Right lobe of liver (tissue), 6 donors: ENCODE results near the gene DYRK1A. TPM values are rescaled to one million over a fixed set of nuclear protein-coding genes. Genes with fewer than 3 reads are reported as not detected.

Source experiments
- ATAC-seq, 4 donors: fragments of 200-7000 bp; cut with Tn5 transposase; one replicate each; pipeline ENCODE4 v1.9.1; 2020; ENCODE audit warnings: mild to moderate bottlenecking in 4 of 4, moderate library complexity in 4 of 4
- DNase-seq, 3 donors: peaks; one replicate each; pipeline ENCODE4 v3.0.0-alpha.2; 2020
- H3K27ac ChIP-seq, 3 donors: fragments of 200-600 bp; one replicate each; pipeline ENCODE4 v1.8.0; 2022
- H3K27me3 ChIP-seq, 2 donors: fragments of 200-600 bp; one replicate each; pipeline ENCODE4 v1.8.0; 2022
- H3K36me3 ChIP-seq, 4 donors: fragments of 200-600 bp; sonication (generic) in 1 of 4; one replicate each; pipeline versions ENCODE4 v1.5.1 to v1.8.0; 2017 to 2022; ENCODE audit warnings: control low read depth in 1 of 4
- H3K4me1 ChIP-seq, 4 donors: fragments of 200-600 bp; sonication (generic) in 1 of 4; one replicate each; pipeline versions ENCODE4 v1.5.1 to v1.8.0; 2017 to 2022; ENCODE audit warnings: control low read depth in 1 of 4
- H3K4me3 ChIP-seq, 3 donors: fragments of 200-600 bp; one replicate each; pipeline ENCODE4 v1.8.0; 2022
- H3K9me3 ChIP-seq, 4 donors: fragments of 200-600 bp; sonication (generic) in 1 of 4; one replicate each; pipeline versions ENCODE4 v1.5.1 to v1.8.0; 2017 to 2022; ENCODE audit warnings: control low read depth in 1 of 4
- POLR2A ChIP-seq: fragments of 450-650 bp; IDR thresholded peaks from one replicate; pipeline ENCODE4 v1.6.1; 2017; ENCODE audit warnings: antibody characterized with exemption, mild to moderate bottlenecking
- WGBS: methylation state at CpG from one replicate; pipeline ENCODE4 v1.1.6; 2018; ENCODE audit warnings: low coverage, low lambda C conversion rate; ENCODE audit not compliant: insufficient coverage; ENCODE audit errors: missing lambda C conversion rate; 5-methylcytosine and 5-hydroxymethylcytosine counted together
- intact Hi-C, 2 donors: fragments of 100-400 bp; cut with DNase I; formaldehyde crosslinking; loops; one replicate each; pipeline versions ENCODE4 v1.11.2 to v1.14.1; 2022
- total RNA-seq, 6 experiments: library from RNA; depleted of rRNA in 2 of 6; stranded (reverse); fragments of >200 nt in 2 of 6; fragmentation: NEBNext Ultra II Directional in 3 of 6; extraction: Animal tissue kit (Norgen Biotek cat#: 25700) in 3 of 6; gene quantifications; one replicate each; pipeline versions ENCODE4 v1.1.0 to v1.2.4, GENCODE V29; 2016 to 2023
- TF ChIP-seq, protein P1 (sequence below), 4 donors: fragments of 200-600 bp in 3 of 4; fragments of 450-650 bp in 1 of 4; IDR thresholded peaks; one replicate each; pipeline versions ENCODE4 v1.5.1 to v1.8.0; 2016 to 2022; ENCODE audit warnings: antibody characterized with exemption in 4 of 4, mild to moderate bottlenecking in 2 of 4
- donor health status: DM: no; HTN: yes; CAD: no.
- donor health status: DM: no; HTN: no; CAD: no.
- donor health status: DM: no; HTN: no; CAD: no.
- donor health status: DM: no; HTN: yes; CAD: no.
- donor health status: DM: no; HTN: yes; CAD: no.

The DYRK1A gene
- total RNA-seq, 6 experiments from 2014 or later: 20.6 to 32.5 (median 25.7) TPM

DNA sequence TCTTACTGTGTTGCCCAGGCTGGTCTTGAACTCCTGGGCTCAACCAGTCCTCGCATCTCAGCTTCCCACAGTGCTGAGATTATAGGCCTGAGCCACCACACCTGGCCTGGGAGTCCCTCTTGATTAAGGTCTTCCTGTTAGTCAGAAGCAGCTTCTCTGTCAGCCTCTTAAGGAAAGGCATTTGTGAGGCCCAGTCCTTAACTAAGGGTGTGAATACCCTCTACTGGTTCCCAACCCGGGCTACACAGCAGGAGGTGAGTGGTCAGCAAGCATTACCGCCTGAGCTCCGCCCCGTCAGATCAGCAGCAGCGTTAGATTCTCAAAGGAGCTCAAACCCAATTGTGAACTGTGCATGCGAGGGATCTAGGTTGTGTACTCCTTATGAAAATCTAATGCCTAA, 117.2 kb downstream of the DYRK1A start:
- H3K36me3 ChIP-seq: peaks cover 0 to 25% (median 8%) of the 10 kb centered on the region in 4 donors

DNA sequence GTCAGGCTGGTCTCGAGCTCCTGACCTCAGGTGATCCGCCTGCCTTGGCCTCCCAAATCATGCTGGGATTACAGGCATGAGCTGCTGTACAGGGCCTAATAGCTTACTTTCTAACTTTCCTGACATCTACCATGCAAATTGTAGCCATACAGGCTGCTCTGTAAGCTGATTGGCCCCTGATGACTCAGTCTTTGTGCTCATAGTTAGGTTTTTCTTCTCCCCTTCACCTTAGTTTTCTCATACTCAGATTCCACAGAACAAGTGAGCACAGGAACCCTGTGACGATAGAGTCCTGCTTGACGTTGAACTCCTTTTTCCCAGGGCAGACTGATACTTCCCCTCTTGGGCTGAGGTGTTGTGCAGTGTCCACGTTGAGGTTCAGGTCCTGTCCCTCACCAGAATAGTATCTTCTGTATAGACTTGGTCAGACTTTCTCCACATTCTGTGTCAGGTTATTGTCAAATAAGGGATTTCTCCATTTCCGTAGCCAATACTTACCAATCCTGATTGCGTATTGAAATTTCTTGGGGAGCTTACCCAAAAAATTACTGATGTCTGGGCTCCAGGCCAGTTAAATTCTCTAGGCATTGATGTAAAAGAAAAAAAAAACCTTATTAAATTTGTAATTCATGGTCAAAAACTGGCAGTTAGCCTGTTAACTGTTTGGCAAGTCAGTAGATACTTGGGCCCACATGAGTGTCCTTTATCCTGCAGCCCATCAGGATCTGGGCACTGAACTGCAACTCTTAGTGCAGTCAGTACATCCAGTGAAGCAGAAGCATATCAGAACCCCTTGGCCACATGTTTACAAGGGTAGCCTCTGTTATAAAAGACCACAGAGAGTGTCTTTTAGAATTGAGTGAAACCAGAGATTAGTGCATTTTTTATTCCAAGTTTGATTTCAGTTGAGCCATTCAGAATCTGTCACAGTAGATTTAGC, 118.2 kb downstream of the DYRK1A start:
- ATAC-seq: no peak
- no peaks in the 10 kb centered on the region for H3K9me3 ChIP-seq
- H3K27ac ChIP-seq: no peak overlapping the region
- intact Hi-C loops: no loop called here
- WGBS: 78% methylated on average over 5 of the region's 7 CpGs
- no peak for DNase-seq
- no peaks in the 10 kb centered on the region for H3K27me3 ChIP-seq
- TF ChIP-seq POLR2A: no peak
- TF ChIP-seq, protein P1, sequence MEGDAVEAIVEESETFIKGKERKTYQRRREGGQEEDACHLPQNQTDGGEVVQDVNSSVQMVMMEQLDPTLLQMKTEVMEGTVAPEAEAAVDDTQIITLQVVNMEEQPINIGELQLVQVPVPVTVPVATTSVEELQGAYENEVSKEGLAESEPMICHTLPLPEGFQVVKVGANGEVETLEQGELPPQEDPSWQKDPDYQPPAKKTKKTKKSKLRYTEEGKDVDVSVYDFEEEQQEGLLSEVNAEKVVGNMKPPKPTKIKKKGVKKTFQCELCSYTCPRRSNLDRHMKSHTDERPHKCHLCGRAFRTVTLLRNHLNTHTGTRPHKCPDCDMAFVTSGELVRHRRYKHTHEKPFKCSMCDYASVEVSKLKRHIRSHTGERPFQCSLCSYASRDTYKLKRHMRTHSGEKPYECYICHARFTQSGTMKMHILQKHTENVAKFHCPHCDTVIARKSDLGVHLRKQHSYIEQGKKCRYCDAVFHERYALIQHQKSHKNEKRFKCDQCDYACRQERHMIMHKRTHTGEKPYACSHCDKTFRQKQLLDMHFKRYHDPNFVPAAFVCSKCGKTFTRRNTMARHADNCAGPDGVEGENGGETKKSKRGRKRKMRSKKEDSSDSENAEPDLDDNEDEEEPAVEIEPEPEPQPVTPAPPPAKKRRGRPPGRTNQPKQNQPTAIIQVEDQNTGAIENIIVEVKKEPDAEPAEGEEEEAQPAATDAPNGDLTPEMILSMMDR (IDR thresholded peaks at IDR 0.05): no peak
- H3K4me1 ChIP-seq: no peaks in the 10 kb centered on the region
- H3K36me3 ChIP-seq: peaks cover 0 to 25% (median 8%) of the 10 kb centered on the region in 4 donors
- H3K4me3 ChIP-seq: no peak overlapping the region

More for the DNA sequence above, 117.2 kb downstream of the DYRK1A start:
- ATAC-seq (peak in 1 of 4 donors; percentile 23), DNase-seq (no peak)
- 100% methylated on average over 4 of the region's 7 CpGs for WGBS
- H3K4me1 ChIP-seq: peaks cover 0 to 4% (median 2%) of the 10 kb centered on the region in 4 donors
- no peaks in the 10 kb centered on the region for H3K27me3 ChIP-seq
- intact Hi-C loops: no loop called here
- no peak overlapping the region for H3K4me3 ChIP-seq
- no peak for TF ChIP-seq POLR2A
- TF ChIP-seq, protein P1 (IDR thresholded peaks at IDR 0.05): no peak
- H3K9me3 ChIP-seq: no peaks in the 10 kb centered on the region
- H3K27ac ChIP-seq: no peak overlapping the region

DNA sequence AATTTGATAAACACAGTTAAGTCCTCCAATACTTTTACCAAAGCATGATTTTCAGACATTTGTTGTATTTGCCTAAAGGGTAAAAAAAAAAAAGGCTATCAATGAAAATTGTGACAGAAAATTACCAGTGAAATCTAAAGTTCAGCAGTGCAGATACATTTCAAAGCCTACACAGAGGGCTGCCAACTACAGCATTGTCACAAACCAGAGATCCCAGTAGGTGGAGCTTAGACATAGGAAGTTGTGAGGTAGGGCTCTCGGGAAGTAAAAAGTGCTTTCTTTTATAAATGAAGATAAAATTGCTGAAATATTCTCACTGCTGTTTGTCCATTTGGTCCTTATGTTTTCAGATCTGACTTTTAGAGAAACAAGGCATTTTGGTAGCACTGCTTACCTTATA, 123.0 kb downstream of the DYRK1A start:
- intact Hi-C loops: no loop called here
- H3K9me3 ChIP-seq: no peaks in the 10 kb centered on the region
- DNase-seq (no peak), ATAC-seq (peak; percentile 49 to 75 (median 65))
- no peaks in the 10 kb centered on the region for H3K27me3 ChIP-seq
- peaks cover 0 to 27% (median 2%) of the 10 kb centered on the region in 4 donors for H3K36me3 ChIP-seq
- H3K27ac ChIP-seq: no peak overlapping the region
- no peak overlapping the region for H3K4me3 ChIP-seq
- no peaks in the 10 kb centered on the region for H3K4me1 ChIP-seq
- no peak for TF ChIP-seq POLR2A
- TF ChIP-seq, protein P1 (IDR thresholded peaks at IDR 0.05): no peak
- WGBS: 50% methylated on average over 1 of the region's 1 CpG

DNA sequence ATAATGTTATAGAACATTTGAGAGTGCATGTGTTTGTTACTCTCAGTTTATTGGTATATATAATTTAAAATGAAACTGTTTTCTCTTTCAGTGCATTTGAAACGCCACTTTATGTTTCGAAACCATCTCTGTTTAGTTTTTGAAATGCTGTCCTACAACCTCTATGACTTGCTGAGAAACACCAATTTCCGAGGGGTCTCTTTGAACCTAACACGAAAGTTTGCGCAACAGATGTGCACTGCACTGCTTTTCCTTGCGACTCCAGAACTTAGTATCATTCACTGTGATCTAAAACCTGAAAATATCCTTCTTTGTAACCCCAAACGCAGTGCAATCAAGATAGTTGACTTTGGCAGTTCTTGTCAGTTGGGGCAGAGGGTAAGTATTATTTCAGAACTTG, 123.5 kb downstream of the DYRK1A start:
- TF ChIP-seq, protein P1 (IDR thresholded peaks at IDR 0.05): no peak
- no peak for TF ChIP-seq POLR2A
- Histone ChIP-seq H3K4me3 (no peak overlapping the region), H3K27me3 (no peaks in the 10 kb centered on the region), H3K36me3 (peaks cover 0 to 27% (median 2%) of the 10 kb centered on the region in 4 donors), H3K9me3 (no peaks in the 10 kb centered on the region), H3K27ac (no peak overlapping the region), H3K4me1 (no peaks in the 10 kb centered on the region)
- DNase-seq (no peak), ATAC-seq (no peak)
- intact Hi-C loops: no loop called here
- WGBS: 79% methylated on average over 7 of the region's 7 CpGs
